IMR-90 (cell line): Measurements from ENCODE around the gene GNG12. TPM values are rescaled to one million over a fixed set of nuclear protein-coding genes. Genes with fewer than 3 reads are reported as not detected.

Experiments
- ATAC-seq: fragments of 200-7000 bp; cut with Tn5 transposase; 2 replicates; pipeline ENCODE4 v1.9.1; 2020; ENCODE audit warnings: low read depth, mild to moderate bottlenecking, moderate library complexity
- BruUV-seq: library from RNA; stranded (reverse); fragments of 400-500 nt; replicated peaks from 2 replicates; lab custom pipeline; 2021; lab: Mats Ljungman, UMichigan
- CTCF ChIA-PET: fragments of 300-600 bp; formaldehyde crosslinking; extraction: SDS; loops from one replicate; lab custom pipeline; 2021; ENCODE audit warnings: antibody characterized with exemption; lab: Yijun Ruan, JAX
- POLR2A ChIA-PET: fragments of 300-600 bp; sonication (Branson Sonifier 250); formaldehyde crosslinking; loops from one replicate; lab custom pipeline; 2022; ENCODE audit warnings: antibody characterized with exemption; ENCODE audit not compliant: unreplicated experiment; lab: Charles Lee
- DNase-seq: peaks from one replicate; pipeline ENCODE4 v3.0.0; 2013
- H2AFZ ChIP-seq: replicated peaks from 2 replicates; pipeline ENCODE3; 2013; ENCODE audit warnings: low read length, mild to moderate bottlenecking; ENCODE audit not compliant: poor library complexity
- H2AK5ac ChIP-seq: 2 replicates; pipeline ENCODE4 v1.6.1; 2013; ENCODE audit warnings: low read depth, low read length, inconsistent platforms
- H2AK9ac ChIP-seq: replicated peaks from 2 replicates; pipeline ENCODE3; 2013; ENCODE audit warnings: mild to moderate bottlenecking, low read depth, low read length, moderate library complexity; ENCODE audit not compliant: poor library complexity
- H2BK120ac ChIP-seq: 2 replicates; pipeline ENCODE4 v1.6.1; 2013; ENCODE audit warnings: low read depth, low read length, inconsistent platforms
- H2BK15ac ChIP-seq: 3 replicates; pipeline ENCODE4 v1.6.1; 2013; ENCODE audit warnings: low read depth, low read length, inconsistent platforms
- H2BK20ac ChIP-seq: 2 replicates; pipeline ENCODE4 v1.6.1; 2013; ENCODE audit warnings: low read depth, mild to moderate bottlenecking, inconsistent platforms, low read length, moderate library complexity
- H2BK5ac ChIP-seq: 2 replicates; pipeline ENCODE4 v1.6.1; 2013; ENCODE audit warnings: mild to moderate bottlenecking, low read depth, low read length, inconsistent platforms; ENCODE audit not compliant: poor library complexity, severe bottlenecking
- H3K14ac ChIP-seq: replicated peaks from 2 replicates; pipeline ENCODE4 v1.6.1; 2013; ENCODE audit warnings: low read depth, low read length, inconsistent platforms
- H3K18ac ChIP-seq: 2 replicates; pipeline ENCODE4 v1.6.1; 2013; ENCODE audit warnings: low read depth, low read length, control low read depth
- H3K23ac ChIP-seq: 2 replicates; pipeline ENCODE4 v1.6.1; 2013; ENCODE audit warnings: low read depth, low read length, inconsistent platforms
- H3K27ac ChIP-seq: 2 replicates; pipeline ENCODE4 v1.5.1; 2013; ENCODE audit warnings: mild to moderate bottlenecking, control low read depth, low read length; ENCODE audit not compliant: insufficient read depth
- H3K27me3 ChIP-seq: 2 replicates; pipeline ENCODE4 v1.6.1; 2013; ENCODE audit warnings: low read length; ENCODE audit not compliant: control insufficient read depth, insufficient read depth
- H3K36me3 ChIP-seq: 2 replicates; pipeline ENCODE4 v1.6.1; 2013; ENCODE audit warnings: low read length, mixed read lengths; ENCODE audit not compliant: control insufficient read depth, insufficient read depth
- H3K4ac ChIP-seq: 2 replicates; pipeline ENCODE4 v1.6.1; 2013; ENCODE audit warnings: low read depth, low read length, inconsistent platforms
- H3K4me1 ChIP-seq: 2 replicates; pipeline ENCODE4 v1.6.1; 2013; ENCODE audit warnings: low read length, mixed read lengths; ENCODE audit not compliant: control insufficient read depth, insufficient read depth
- H3K4me2 ChIP-seq: 2 replicates; pipeline ENCODE4 v1.6.1; 2013; ENCODE audit warnings: low read depth, mild to moderate bottlenecking, control low read depth, low read length, moderate library complexity
- H3K4me3 ChIP-seq: 2 replicates; pipeline ENCODE4 v1.5.1; 2013; ENCODE audit warnings: low read depth, mild to moderate bottlenecking, control low read depth, low read length, moderate library complexity; ENCODE audit not compliant: insufficient read depth
- H3K56ac ChIP-seq: 2 replicates; pipeline ENCODE4 v1.6.1; 2013; ENCODE audit warnings: low read length, inconsistent platforms; ENCODE audit not compliant: insufficient read depth; ENCODE audit errors: extremely low read depth
- H3K79me1 ChIP-seq, 2 experiments: 2 replicates each; pipeline ENCODE4 v1.6.1; 2013; ENCODE audit warnings: low read length in 2 of 2, inconsistent platforms in 1 of 2, low read depth in 1 of 2
- H3K9ac ChIP-seq: 2 replicates; pipeline ENCODE4 v1.6.1; 2013; ENCODE audit warnings: low read depth, low read length, control low read depth
- H3K9me1 ChIP-seq: 2 replicates; pipeline ENCODE4 v1.6.1; 2013; ENCODE audit warnings: low read length, inconsistent platforms; ENCODE audit not compliant: insufficient read depth
- H3K9me3 ChIP-seq: 2 replicates; pipeline ENCODE4 v1.6.1; 2013; ENCODE audit warnings: low read length; ENCODE audit not compliant: control insufficient read depth, insufficient read depth
- H4K20me1 ChIP-seq: 2 replicates; pipeline ENCODE4 v1.6.1; 2013; ENCODE audit warnings: low read length, inconsistent platforms; ENCODE audit not compliant: insufficient read depth
- H4K5ac ChIP-seq: 2 replicates; pipeline ENCODE4 v1.6.1; 2013; ENCODE audit warnings: mild to moderate bottlenecking, low read depth, low read length, control low read depth
- H4K8ac ChIP-seq, 2 experiments: 2 replicates each; pipeline ENCODE4 v1.6.1; 2013; ENCODE audit warnings: low read depth in 2 of 2, low read length in 2 of 2, control low read depth in 1 of 2, inconsistent platforms in 1 of 2
- H4K91ac ChIP-seq: 2 replicates; pipeline ENCODE4 v1.6.1; 2013; ENCODE audit warnings: low read depth, low read length, inconsistent platforms; ENCODE audit not compliant: insufficient read depth
- BHLHE40 ChIP-seq: fragments of 150-350 bp; IDR thresholded peaks from 2 replicates; pipeline ENCODE4 v1.6.1; 2016; ENCODE audit warnings: mild to moderate bottlenecking, low read depth, low read length
- CHD1 ChIP-seq: IDR thresholded peaks from 2 replicates; pipeline ENCODE4 v1.6.1; 2012; ENCODE audit warnings: low read depth, low read length, improper control_type of control experiment
- ELK1 ChIP-seq: fragments of 150-350 bp; IDR thresholded peaks from 2 replicates; pipeline ENCODE4 v1.6.1; 2016; ENCODE audit warnings: low read depth, mild to moderate bottlenecking, low read length, moderate library complexity, borderline replicate concordance
- MAFK ChIP-seq: IDR thresholded peaks from 2 replicates; pipeline ENCODE4 v1.6.1; 2012; ENCODE audit warnings: low read depth, low read length, improper control_type of control experiment
- MXI1 ChIP-seq: IDR thresholded peaks from 2 replicates; pipeline ENCODE4 v1.6.1; 2012; ENCODE audit warnings: low read depth, mild to moderate bottlenecking, low read length, moderate library complexity, borderline replicate concordance
- NFE2L2 ChIP-seq: fragments of 150-350 bp; IDR thresholded peaks from 2 replicates; pipeline ENCODE4 v1.6.1; 2016; ENCODE audit warnings: low read depth, mild to moderate bottlenecking, low read length
- POLR2A ChIP-seq: IDR thresholded peaks from 2 replicates; pipeline ENCODE4 v1.6.1; 2012; ENCODE audit warnings: mild to moderate bottlenecking, low read depth, low read length
- SMC3 ChIP-seq: fragments of 150-350 bp; IDR thresholded peaks from 2 replicates; pipeline ENCODE4 v1.6.1; 2016; ENCODE audit warnings: low read depth, mild to moderate bottlenecking, antibody characterized with exemption, low read length, moderate library complexity
- USF2 ChIP-seq: fragments of 150-350 bp; IDR thresholded peaks from 2 replicates; pipeline ENCODE4 v1.6.1; 2017; ENCODE audit warnings: mild to moderate bottlenecking, antibody characterized with exemption, low read length, low read depth
- WGBS, 2 experiments: methylation state at CpG; one replicate each; pipeline versions ENCODE4 v1.1.5 to v1.1.7; 2013; ENCODE audit warnings: missing lambda C conversion rate in 2 of 2; ENCODE audit not compliant: insufficient read length in 1 of 2; ENCODE audit errors: extremely low coverage in 2 of 2; 5-methylcytosine and 5-hydroxymethylcytosine counted together
- dilution Hi-C: fragments of 300-500 bp; cut with HindIII; formaldehyde crosslinking; loops from one replicate; pipeline ENCODE4 v1.14.3; 2018; ENCODE audit warnings: low sequenced_read_pairs; ENCODE audit not compliant: unreplicated experiment
- in situ Hi-C: fragments of 300-500 bp; cut with MboI; formaldehyde crosslinking; loops from 3 replicates; pipeline ENCODE4 v1.14.3; 2019; ENCODE audit warnings: low sequenced_read_pairs, inconsistent platforms, mixed read lengths
- intact Hi-C: fragments of 100-400 bp; cut with micrococcal nuclease; formaldehyde crosslinking; loops from 2 replicates; pipeline ENCODE4 v1.10.0; 2022
- polyA plus RNA-seq, 3 experiments: library from polyadenylated mRNA; depleted of rRNA; stranded (reverse); fragments of >200 nt; gene quantifications; 2 replicates each; pipeline ENCODE4 v1.2.3, GENCODE V29; 2012; ENCODE audit warnings: low replicate concordance in 1 of 3
- total RNA-seq: library from RNA; depleted of rRNA; stranded (reverse); fragments of >200 nt; gene quantifications from 2 replicates; pipeline ENCODE4 v1.2.3, GENCODE V29; 2012

GNG12 gene
- total and polyA plus RNA-seq, 2 of the 4 experiments (the other 2 are of a cell fraction), result 92.3 to 132 TPM

GRCh38 chr1:67821263-67821662 lies 12.0 kb downstream of the GNG12 start:
- intact Hi-C loops (no loop called here), in situ Hi-C loops (no loop called here), dilution Hi-C loops (no loop called here)
- Histone ChIP-seq H3K56ac (no peak overlapping the region), H2AFZ (no peak overlapping the region), H3K9me1 (peaks cover 13% of the 10 kb centered on the region), H3K4me2 (no peak overlapping the region), H2BK120ac (no peak overlapping the region), H2AK5ac (no peak overlapping the region), H3K9me3 (no peaks in the 10 kb centered on the region), H3K4ac (no peak overlapping the region), H3K23ac (no peak overlapping the region), H4K5ac (no peak overlapping the region), H4K20me1 (peaks cover 81% of the 10 kb centered on the region), H4K91ac (no peak overlapping the region), H2BK15ac (no peak overlapping the region), H3K4me3 (no peak overlapping the region), H4K8ac (no peak overlapping the region), H2BK20ac (no peak overlapping the region), H2BK5ac (no peak overlapping the region), H3K79me1 (peaks cover 31 to 94% of the 10 kb centered on the region in 2 experiments), H3K27ac (no peak overlapping the region), H3K36me3 (no peaks in the 10 kb centered on the region), H3K9ac (no peak overlapping the region), H2AK9ac (no peak overlapping the region), H3K18ac (no peak overlapping the region), H3K14ac (no peak overlapping the region), H3K27me3 (no peaks in the 10 kb centered on the region), H3K4me1 (peaks cover 12% of the 10 kb centered on the region)
- BruUV-seq, result no TSS peak
- no CpG with 5 or more reads among the region's 4 CpGs for WGBS, 2 experiments
- ATAC-seq (no peak), DNase-seq (no peak)
- no peak for TF ChIP-seq MXI1
- TF ChIP-seq NFE2L2, result no peak
- TF ChIP-seq SMC3, result no peak
- no peak for TF ChIP-seq ELK1
- TF ChIP-seq POLR2A, result no peak
- no peak for TF ChIP-seq MAFK
- no peak for TF ChIP-seq USF2
- no peak for TF ChIP-seq BHLHE40
- TF ChIP-seq CHD1, result no peak
- POLR2A ChIA-PET, result no interaction called here
- CTCF ChIA-PET, result interaction anchor here (1.3 kb wide), 1 partner anchor 10 kb away, joined by 3 read pairs; no protein-coding TSS in a partner anchor
